ENCODE measurements around the gene KCNJ5. TPM values are rescaled to one million over a fixed set of nuclear protein-coding genes. Genes with fewer than 3 reads are reported as not detected.

Gene KCNJ5
- total RNA-seq: not detected in 2 replicates

DNA sequence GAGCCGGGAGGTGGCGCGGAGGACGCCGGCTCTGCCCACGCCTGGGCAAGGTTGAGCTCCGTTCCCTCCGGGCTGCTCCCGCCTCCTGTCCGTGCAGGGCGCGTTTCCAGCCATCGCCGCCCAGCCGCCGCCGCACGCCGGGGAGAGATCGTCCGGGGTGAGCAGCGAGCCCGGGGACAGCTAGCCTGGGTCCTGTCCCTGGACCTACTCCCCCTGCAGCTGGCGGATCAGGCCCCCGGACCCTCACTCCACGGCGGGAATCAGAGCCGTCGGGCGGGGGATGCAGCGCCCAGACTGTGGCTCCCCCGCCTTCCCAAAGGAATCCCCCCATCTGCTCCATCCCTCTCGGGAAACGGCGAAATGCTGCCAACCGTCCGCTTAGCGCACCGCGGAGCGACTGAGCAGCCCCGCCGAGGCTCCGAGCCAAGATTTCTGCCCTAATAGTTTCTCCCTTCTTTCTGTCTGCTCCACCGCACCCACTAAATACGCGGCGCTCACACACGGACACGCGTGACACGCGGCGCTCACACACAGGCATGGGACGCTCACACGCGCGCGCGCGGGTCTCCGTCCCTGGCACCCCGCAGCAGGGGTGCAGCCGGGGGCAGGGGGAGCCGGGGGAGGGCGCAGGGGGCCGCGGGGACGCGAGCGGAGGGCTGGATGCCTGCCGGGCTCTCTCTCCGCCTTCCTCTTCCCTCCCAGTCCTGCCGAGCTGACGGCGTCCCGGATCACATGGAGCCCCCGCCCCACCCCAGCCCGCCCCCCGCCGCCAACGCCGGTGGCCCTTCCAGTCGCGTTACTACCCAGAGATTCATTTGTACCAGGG lies at the start of gene KCNJ5:
TSS of gene KCNJ5 (plus strand) at position 814 of the 826 bp plus-strand sequence. CDS start 19,918 bp downstream, outside the sequence.
- DNase-seq (ENCODE audit: low read depth in 2 of 2): peak in 1 of 2 donors; percentile 6

DNA sequence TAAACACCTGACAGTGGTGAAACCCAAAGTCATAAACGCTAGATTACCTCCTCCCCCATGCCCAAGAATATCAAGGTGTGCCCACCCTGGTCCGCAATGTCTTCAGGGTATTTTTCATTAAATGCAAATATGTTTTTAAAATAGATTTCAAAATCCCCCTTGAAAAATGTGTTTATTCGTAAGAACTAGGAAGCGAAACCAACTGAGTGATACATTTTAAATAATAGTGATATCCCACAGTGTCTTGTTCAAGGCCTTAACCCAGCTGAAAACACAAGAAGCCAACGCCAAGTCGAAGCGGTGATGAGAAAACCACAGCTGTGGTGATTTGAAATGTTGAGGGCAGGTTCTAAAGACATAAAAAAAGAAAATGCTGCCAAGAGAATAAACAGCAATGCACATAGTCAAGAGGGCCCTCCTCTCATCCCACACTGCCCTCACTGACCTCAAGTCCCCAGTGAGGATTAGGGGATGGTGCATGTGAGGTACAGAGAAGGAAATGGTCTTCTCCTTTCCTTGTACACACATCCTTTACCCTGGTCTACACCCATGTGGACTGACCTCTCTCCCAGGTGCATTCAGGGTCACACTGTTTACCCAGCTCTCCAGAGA lies 49.6 kb upstream of the KCNJ5 start:
- no peak for DNase-seq (ENCODE audit: low read depth in 2 of 2)

DNA sequence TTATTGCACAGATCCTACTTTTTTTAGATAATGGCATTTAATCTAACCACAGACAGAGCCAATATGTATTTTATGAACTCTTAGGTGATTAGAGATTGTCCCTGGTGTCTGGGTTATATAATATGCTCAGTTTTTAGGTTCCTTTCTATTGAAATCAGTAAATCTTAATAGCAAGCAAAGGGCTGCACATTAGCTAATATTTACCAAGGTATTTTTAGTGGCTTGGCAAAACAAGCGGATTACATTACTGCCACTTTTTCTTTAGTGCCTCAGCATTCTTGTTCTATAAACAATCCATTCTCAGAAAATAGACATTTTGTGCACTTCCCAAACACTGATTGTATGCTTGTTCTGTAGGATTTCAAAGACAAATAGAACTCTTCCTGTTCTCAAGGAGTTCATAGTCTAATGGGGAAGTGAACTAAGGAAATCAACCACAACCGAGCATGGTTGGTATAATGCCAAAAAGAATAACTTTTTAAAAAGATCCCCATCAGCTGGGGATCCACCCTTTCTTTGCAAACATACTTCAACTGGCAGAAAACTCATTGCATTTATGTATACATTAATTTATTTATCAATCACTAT lies 47.9 kb upstream of the KCNJ5 start:
- peak in 1 of 2 donors; percentile 68 for DNase-seq (ENCODE audit: low read depth in 2 of 2)

DNA sequence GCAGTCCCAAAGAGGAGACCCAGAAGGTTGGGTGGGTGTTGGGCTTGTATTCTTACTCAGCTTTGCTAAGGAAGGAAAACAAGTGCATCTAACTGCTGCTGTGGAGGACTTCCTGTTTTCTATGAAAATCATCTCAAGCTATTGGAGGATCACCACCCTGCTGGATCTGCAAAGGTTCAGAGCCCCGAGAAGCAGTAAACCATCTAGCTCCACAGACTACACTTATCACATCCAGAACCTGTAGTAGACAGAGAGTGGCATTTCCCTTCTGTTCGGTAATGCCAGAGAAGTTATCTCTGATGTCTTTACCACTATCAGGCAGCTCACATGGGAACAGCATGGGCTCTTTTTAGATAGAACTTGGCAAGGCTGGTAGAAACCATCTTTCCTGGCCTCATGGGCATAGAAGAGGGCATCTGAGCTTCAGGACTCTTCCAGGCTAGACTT lies 45.8 kb upstream of the KCNJ5 start:
- peak in 1 of 2 donors; percentile 12 for DNase-seq (ENCODE audit: low read depth in 2 of 2)

DNA sequence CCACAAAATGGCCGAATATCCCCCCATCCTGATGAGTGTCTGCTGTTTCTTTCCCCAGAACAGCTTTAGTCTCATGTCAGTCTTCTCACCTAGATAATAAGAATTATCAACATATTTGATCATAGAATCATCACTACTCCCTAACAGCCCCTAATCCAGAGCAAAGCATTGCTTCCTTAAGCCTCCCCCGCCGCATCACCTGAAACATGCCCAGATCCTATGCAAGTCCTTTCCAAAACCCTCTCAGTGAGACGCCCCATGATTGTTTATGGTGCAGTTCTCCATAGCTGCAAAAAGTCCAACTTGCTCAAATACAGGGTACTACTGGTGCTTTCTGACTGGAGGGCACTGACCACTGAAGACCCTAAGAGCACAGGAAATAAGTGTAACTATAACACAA lies 44.2 kb upstream of the KCNJ5 start:
- DNase-seq (ENCODE audit: low read depth in 2 of 2): no peak

DNA sequence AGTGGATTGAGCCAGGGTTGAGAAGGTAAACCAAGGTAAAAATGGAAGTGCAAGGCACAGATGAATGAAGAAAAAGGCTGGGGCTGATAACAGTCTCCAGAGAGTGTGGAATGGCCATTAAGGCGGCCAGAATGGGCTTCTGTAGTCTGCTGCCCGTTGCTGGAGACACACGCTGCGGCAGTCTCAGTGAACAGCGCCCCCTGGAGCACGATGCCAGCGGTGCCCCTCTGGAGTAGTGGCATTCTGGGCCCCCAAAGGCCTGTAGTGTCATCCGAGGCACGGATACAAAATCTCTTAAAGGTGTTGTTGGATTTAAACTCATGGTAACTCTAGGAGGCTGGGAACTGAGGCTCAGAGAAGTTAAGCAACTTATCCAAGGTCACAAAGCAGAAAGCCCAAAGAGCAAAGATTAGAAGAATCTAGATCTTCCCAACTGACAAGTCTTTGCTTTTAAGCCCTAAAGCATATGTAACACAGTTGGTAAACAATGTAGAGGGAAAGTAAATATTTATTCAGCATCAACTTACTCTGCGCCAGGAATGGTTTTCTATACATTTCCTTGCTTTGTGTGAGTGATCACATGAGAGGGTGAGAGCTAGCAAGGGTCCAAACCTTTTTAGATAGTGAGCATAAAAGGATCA lies 42.2 kb upstream of the KCNJ5 start:
- DNase-seq (ENCODE audit: low read depth in 2 of 2): peak; percentile 42 to 78

DNA sequence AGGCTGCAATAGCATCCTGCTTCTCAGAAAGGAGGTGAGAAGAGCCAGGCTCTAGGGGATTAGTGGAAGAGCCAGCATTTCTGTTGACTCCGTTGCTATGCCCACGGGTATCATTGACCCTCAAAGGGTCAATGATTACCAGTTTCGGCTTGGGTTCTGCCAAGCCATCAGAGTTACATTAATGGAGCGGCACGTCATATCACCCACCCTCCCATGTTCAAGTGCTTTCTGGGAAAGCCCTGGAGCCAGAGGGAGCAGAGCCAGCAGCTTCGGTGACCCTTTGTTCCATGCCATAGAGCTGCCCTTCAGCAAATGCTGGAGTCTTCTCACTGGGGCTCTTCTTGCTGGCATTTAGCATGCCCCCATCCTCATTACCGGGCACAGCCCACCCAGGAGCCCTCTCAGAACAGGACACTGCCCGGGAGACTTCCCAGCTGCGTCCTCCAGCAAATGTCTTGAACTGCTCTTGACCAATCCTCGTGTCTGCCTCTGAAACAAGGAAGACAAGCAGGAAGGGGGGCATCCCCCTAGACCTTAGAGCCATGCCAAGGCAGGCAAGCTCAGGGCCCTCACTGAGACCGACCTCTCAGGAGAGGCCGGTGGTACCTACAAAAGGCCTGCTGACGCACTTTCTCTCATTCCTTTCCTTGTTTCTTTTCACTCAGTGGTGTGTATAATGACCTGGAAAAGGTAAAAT lies 38.7 kb upstream of the KCNJ5 start:
- DNase-seq (ENCODE audit: low read depth in 2 of 2): no peak

DNA sequence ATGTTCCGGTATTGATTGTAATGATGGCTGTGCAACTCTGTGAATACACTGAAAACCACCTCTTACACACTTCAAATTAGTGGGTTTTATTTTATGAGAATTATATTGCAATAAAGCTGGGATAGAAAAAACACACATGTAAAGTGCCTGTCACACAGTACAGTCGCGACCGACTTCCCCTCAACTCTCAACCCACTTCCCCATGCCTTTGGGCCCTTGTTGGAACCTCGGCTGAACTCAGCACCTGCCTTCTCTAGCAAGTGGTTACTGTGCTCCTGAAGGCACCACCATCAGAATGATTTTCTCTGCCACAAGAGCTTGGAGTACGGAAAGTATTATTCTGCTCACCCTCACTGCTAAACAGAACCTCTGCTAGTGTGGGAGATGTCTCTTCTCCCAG lies 37.6 kb upstream of the KCNJ5 start:
- DNase-seq (ENCODE audit: low read depth in 2 of 2): no peak

DNA sequence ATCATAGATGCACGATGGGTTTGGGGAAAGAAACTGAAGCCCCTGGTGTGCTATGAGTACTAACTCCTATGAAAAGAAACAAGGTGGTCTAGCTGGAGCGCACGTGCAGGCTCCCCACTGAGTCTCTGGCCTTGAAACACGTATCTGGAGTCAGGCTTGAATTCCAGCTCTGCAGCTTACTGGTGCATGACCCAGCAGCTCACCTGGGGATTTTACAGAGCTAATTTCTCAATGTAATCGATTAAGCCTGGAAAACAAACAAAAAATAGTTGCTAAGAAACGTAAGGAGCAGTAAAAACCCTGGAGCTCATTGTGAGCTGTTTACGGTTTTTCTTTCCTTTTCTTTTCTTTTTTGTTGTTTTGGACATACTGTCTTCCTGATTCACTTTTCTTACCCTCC lies 36.3 kb upstream of the KCNJ5 start:
- no peak for DNase-seq (ENCODE audit: low read depth in 2 of 2)

DNA sequence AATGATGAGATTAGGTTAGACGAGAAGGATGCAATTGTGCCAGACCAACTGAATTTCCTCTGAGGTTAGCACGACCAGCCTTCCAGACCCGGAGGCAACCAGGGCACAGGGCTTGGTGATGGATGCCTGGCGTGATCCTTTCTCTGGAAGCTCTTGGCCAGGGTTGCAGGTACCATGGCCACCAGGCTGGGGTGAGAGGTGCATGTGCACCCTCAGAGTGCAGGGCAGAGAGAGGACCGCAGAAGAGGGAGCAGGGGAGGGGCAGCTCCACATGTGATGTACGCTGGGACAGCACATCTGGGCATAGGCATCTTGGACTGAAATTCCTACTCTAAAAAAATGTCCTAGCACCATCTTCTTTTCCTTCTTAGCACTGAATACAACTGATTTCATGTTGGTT lies 34.9 kb upstream of the KCNJ5 start:
- no peak for DNase-seq (ENCODE audit: low read depth in 2 of 2)

DNA sequence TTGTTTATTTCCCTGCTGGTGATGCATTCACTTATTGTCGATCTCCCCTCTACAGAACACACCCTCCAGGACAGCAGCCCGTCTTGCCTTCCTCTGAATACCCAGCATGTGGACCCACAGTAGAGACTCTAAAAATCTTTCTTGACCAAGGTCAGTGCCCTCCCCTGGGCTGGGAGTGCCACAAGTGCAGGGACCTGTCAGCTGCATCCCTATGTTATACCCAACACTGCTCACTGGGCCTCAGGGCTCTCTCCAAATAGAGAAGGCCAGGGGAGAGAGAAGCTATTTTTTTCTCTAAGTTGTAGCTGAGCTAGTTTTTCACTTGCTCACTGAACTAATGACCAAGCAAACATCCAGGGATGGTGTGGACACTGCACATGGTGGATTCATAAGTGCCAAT lies 33.8 kb upstream of the KCNJ5 start:
- no peak for DNase-seq (ENCODE audit: low read depth in 2 of 2)

DNA sequence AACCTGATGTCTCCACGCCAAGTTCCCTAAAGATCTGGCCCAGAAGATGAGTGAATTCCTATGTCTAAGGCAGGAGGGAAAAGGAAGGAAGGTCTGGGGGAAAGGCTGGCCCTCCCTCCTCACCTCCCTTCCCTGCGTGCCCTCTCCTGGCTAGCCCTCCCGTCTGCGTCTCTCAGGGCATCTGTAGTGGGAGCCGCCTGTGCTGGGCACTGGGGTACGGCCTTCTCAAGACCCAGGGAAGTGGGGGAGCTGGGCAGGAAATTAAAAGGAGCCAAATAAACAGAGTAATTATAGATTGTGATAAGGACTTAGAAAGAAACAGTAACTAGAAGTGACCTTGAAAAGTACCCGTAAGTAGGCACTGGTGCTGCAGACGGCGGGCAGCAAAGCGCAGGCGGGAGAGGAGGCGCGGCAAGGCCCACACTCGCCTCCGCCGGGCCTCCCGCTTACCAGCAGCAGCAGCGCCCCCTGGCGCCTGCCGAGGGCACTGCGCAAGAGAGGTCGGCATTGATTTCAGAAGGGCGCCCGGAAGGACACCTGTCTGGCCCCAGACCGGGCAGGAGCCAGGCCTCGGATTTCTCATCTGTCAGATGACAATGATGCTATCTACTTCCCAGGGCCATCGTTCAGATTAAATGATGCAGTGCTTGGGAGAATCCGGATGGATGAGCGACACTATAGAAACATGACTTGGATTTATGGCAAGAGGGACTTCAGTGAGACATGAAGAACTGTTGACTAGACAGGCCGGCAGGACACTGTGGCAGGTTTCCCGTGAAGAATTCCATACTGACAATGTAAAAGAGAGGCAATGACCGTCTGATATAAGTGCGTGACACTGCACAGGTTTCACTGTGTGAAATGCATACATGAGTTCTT lies 31.4 kb upstream of the KCNJ5 start:
- peak; percentile 43 to 80 for DNase-seq (ENCODE audit: low read depth in 2 of 2)

DNA sequence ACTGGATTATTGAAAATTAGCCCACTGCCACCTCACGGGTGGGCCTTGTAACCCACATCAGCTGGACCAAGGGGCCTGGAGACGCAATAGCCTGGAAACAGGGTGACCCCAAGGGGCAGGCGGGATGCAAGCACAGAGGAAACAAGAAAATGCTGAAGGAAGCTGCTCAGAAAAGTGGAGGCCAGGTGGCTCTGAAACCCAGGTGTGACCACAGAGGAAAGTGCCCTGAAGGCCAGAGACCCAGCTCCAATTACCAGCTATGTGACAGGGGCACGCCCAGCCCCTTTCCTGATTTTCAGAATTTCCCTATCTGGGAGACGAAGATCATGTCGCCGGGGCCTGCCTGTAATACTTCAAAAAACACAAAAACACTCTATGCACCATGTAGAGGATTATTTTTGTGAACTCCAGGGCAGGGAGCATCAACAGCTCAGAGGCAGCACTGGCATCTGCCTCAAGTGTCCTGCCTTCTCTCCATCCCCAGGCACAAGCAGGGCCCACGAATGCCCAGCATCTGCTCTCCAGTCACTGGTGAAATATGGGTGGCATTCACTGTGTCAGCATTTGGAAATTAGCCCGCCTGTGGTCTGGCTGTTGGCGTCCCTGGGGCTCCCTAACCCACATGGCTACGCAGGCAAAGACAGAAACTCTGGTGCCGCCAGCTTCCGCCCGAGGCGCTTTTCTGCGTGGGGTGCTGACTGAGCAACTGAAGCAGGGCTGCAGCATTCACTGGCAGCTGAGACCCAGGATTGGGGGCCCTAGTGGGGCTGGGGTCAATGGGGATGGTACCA lies 30.4 kb upstream of the KCNJ5 start:
- no peak for DNase-seq (ENCODE audit: low read depth in 2 of 2)

DNA sequence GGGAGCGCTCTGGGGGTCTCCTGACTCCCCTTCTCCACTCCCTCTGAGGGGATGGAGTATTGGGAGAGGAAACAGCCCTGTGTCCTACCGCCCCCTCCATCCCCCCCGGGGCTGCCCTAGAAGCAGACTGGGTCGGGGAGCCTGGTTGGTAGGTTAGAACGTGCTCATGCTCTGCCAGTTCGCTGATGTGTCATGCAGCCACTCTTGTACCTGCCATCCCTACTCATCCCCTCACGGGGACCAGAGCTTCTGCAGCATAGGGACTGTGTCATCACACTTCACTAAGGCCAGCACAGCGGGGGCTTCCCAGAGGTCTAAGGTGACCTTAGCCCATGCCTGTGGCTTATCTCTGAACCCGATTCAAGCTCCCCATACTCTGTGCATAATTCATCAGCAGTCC lies 28.8 kb upstream of the KCNJ5 start:
- no peak for DNase-seq (ENCODE audit: low read depth in 2 of 2)

DNA sequence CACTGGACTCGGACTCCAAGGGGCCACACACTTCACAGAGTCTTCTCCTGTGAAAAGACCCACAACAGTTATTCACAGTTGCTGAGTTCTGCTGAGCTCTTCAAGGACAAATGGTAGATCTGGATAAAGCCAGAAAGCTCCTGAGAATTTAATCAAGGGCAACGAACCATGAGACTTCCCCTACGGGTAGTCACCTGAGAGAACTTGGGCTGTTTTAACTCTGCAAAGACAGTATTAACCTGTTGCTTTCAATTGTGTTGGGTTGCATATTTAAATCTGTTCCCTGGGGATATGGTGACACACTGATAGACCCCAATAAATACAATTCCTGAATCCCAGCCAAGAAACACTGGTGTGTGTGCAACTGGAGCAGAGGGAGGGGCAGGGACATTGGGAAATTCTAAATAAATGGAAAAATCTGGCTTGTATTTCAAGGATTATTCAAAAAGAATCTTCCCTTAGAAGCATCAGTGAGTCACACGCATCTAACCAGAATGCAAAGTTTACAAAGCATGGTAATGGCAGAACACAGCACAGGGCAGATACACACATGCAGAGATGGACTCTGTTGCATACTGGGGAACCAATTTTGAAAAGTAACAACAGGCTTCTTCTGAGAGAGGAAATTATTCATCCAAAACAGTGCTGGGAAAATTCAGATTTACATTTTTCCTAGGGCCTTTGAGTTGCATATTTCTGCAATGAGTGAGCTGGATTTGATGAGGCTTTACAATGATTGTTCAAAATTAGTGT lies 28.1 kb upstream of the KCNJ5 start:
- DNase-seq (ENCODE audit: low read depth in 2 of 2): peak in 1 of 2 donors; percentile 29

DNA sequence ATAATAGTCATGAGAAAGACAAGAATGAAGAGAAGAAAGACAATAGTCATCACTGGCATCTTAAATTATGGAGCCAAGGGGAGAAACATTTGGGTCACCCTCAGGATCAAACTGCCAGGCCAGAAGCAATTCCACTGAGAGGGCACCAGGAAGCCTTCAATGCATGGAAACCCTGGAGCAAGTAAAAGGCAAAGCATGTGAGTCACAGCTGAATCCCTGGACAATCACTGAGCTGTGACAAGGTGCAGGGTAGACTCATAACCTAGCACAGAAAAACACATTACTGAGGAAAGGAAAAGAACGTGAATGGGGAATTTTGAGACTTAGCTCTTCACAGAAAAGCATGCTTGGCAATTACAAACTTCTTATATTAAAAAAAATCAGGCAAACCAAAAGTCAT lies 25.7 kb upstream of the KCNJ5 start:
- no peak for DNase-seq (ENCODE audit: low read depth in 2 of 2)

DNA sequence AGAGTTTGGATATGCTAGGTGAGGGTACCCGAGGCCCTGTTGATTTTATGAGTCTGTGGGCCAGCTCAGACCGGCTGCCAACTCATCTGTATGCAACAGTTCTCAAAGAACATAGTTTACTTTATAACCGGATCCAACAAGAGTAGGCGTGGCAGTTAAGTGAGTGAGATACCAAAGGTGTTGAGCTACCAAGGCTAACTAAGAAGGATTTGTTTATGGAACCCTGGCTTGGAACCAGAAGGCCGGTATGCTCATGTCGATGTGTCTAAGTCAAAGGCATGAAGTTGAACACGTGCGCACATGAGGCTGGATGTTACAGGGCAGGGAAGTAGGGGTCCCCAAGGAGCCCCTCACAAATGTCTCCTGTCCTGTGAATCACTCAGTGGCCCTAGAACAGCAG lies 23.9 kb upstream of the KCNJ5 start, which contains the start of gene KCNJ1:
TSS of gene KCNJ1 (minus strand) at position 20 of the 400 bp plus-strand sequence. CDS start 27,053 bp downstream, outside the sequence.
- DNase-seq (ENCODE audit: low read depth in 2 of 2): no peak

DNA sequence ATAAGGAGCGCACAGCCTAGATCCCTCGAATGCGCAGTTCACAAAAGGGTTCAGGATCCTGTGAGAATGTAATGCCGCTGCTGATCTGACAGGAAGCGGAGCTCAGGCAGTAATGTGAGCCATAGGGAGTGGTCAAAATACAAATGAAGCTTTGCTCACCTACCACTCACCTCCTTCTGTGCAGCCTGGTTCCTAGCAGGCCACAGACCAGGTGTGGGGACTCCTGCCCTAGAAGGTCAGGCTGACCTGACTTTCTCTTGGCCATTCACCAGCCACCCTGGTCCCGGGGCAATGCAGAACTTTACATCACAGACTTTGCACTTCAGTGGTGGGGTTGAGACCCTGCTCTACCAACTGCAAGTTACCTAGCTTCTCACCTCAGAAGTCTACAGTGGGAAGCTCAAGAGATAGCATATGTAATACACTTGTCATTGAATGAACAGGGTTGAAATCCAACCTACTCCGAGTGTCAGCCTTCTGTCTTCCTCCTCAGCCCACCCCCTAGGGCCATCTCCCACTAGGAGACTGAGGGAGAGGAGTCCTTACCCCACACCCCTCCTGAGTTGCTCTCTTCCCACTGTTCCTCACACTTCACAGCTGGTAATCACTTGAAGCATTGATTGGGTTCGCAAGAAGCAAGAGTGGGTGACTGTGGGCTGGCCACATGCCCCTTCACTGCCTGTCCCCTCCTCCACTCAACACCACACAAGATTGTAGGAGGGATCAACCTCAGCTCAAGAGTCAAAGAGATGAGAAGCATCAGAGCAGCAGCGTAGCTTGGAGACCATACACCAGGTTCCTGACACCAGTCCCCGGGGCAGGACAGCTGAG lies 22.1 kb upstream of the KCNJ5 start:
- no peak for DNase-seq (ENCODE audit: low read depth in 2 of 2)

All from dermis microvascular lymphatic vessel endothelial cell (primary cell).